ENCODE results near the gene LYPD6. TPM values are rescaled to one million over a fixed set of nuclear protein-coding genes. Genes with fewer than 3 reads are reported as not detected.

LYPD6 gene
- total and polyA plus RNA-seq, 4 donors: 0.15 to 0.42 (median 0.23) TPM

- no peak overlapping the region for H3K27ac ChIP-seq (ENCODE audit: low read depth in 1 of 2, low read length in 2 of 2)
- no peak for DNase-seq (ENCODE audit: low spot score)
- no peak overlapping the region for H3K9ac ChIP-seq (ENCODE audit: low read depth in 1 of 2, low read length in 2 of 2)
- WGBS: 75% methylated on average over 6 of the region's 6 CpGs
- no peak overlapping the region for H3K4me3 ChIP-seq (ENCODE audit: low read depth in 1 of 3, low read length in 3 of 3)
- H3K27me3 ChIP-seq (ENCODE audit: control insufficient read depth in 4 of 4, insufficient read depth in 4 of 4, low read length in 3 of 4): no peaks in the 10 kb centered on the region
- no peaks in the 10 kb centered on the region for H3K36me3 ChIP-seq (ENCODE audit: control insufficient read depth in 4 of 4, insufficient read depth in 3 of 4, low read depth in 1 of 4, low read length in 3 of 4)
- peaks cover 0 to 2% (median 0%) of the 10 kb centered on the region in 4 donors for H3K4me1 ChIP-seq (ENCODE audit: control insufficient read depth in 4 of 4, insufficient read depth in 4 of 4, low read length in 3 of 4)
- no peaks in the 10 kb centered on the region for H3K9me3 ChIP-seq (ENCODE audit: control insufficient read depth in 4 of 4, low read length in 3 of 4)
- TF ChIP-seq, protein P1, sequence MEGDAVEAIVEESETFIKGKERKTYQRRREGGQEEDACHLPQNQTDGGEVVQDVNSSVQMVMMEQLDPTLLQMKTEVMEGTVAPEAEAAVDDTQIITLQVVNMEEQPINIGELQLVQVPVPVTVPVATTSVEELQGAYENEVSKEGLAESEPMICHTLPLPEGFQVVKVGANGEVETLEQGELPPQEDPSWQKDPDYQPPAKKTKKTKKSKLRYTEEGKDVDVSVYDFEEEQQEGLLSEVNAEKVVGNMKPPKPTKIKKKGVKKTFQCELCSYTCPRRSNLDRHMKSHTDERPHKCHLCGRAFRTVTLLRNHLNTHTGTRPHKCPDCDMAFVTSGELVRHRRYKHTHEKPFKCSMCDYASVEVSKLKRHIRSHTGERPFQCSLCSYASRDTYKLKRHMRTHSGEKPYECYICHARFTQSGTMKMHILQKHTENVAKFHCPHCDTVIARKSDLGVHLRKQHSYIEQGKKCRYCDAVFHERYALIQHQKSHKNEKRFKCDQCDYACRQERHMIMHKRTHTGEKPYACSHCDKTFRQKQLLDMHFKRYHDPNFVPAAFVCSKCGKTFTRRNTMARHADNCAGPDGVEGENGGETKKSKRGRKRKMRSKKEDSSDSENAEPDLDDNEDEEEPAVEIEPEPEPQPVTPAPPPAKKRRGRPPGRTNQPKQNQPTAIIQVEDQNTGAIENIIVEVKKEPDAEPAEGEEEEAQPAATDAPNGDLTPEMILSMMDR (IDR thresholded peaks at IDR 0.05; ENCODE audit: low read depth, low read length, missing input control): no peak
- TF ChIP-seq NR2F2 (IDR thresholded peaks at IDR 0.05): no peak
- TF ChIP-seq GABPA (IDR thresholded peaks at IDR 0.05 in 1 of 2, conservative IDR thresholded peaks at IDR 0.05 in 1 of 2): no peak
- TF ChIP-seq, protein P2, sequence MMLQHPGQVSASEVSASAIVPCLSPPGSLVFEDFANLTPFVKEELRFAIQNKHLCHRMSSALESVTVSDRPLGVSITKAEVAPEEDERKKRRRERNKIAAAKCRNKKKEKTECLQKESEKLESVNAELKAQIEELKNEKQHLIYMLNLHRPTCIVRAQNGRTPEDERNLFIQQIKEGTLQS (IDR thresholded peaks at IDR 0.05): no peak
- no peak for TF ChIP-seq SP1 (IDR thresholded peaks at IDR 0.05)
- no peak for TF ChIP-seq HNF4G (IDR thresholded peaks at IDR 0.05)
- TF ChIP-seq YY1 (IDR thresholded peaks at IDR 0.05): no peak
- TF ChIP-seq FOXA1 (IDR thresholded peaks at IDR 0.05): no peak
- no peak for TF ChIP-seq JUND (IDR thresholded peaks at IDR 0.05)
Observed at GRCh38 chr2:149430743-149431736, 100.7 kb downstream of the LYPD6 start.

DNA sequence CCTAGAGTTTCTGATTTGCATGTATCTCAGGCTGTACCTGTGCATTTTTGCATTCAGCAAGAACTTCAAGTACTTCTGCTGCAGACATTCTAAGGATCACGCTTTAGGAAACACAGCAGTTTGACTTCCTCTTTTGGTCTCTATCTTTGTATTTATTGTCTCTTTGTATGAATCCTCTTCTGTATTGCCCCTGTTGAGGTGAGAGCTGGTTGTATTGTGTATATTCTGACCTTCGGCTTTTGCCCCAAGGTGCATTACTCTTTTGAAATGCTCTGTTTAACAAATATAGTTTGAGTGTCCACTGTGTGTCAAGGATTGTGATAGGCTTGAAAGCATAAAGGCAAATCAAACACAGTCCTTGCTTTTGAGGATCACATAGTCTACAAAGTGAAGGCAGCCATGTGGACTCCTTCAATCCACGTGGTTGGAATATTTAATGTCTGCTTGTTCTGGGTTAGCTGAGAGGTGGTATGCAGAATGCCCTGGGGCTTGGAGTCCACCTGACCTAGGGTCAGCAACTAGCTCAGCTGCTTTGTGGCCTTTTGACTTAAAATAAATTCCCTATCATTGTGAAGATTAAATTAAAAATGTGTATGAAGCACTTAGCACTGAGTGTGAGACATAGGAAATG lies 108.1 kb downstream of the LYPD6 start:
- TF ChIP-seq RXRA (IDR thresholded peaks at IDR 0.05): peak; percentile 31 to 59
- no peak for TF ChIP-seq FOXA2 (IDR thresholded peaks at IDR 0.05)
- TF ChIP-seq HNF4A (conservative IDR thresholded peaks at IDR 0.05): peak; percentile 68 to 69
- Histone ChIP-seq H3K9ac (ENCODE audit: low read depth in 1 of 2, low read length in 2 of 2) (no peak overlapping the region), H3K4me1 (ENCODE audit: control insufficient read depth in 4 of 4, insufficient read depth in 4 of 4, low read length in 3 of 4) (peaks cover 0 to 7% (median 4%) of the 10 kb centered on the region in 4 donors), H3K36me3 (ENCODE audit: control insufficient read depth in 4 of 4, insufficient read depth in 3 of 4, low read depth in 1 of 4, low read length in 3 of 4) (no peaks in the 10 kb centered on the region), H3K27me3 (ENCODE audit: control insufficient read depth in 4 of 4, insufficient read depth in 4 of 4, low read length in 3 of 4) (no peaks in the 10 kb centered on the region), H3K4me3 (ENCODE audit: low read depth in 1 of 3, low read length in 3 of 3) (no peak overlapping the region), H3K9me3 (ENCODE audit: control insufficient read depth in 4 of 4, low read length in 3 of 4) (no peaks in the 10 kb centered on the region), H3K27ac (ENCODE audit: low read depth in 1 of 2, low read length in 2 of 2) (no peak overlapping the region)
- DNase-seq (ENCODE audit: low spot score): no peak
- WGBS: 52% methylated on average over 3 of the region's 3 CpGs

DNA sequence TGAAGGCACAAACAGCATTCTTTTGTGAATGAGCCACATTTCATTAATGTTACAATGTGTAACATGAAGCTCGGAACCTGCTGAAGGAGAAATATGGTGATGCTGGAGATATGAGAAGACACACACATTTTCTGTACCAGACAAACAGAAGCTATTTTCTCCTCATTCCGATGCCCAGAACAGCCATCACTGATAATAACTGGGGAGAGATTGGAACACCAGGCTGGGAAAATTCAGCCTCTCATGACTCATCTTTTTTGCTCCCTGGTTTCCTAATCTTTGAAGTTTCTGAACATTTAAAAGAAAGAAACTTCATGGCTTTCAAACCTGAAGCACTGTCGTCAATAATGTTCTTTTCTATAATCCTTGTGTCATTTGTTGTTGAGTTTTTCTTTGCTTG lies 110.9 kb downstream of the LYPD6 start:
- Histone ChIP-seq H3K9me3 (ENCODE audit: control insufficient read depth in 4 of 4, low read length in 3 of 4) (no peaks in the 10 kb centered on the region), H3K4me3 (ENCODE audit: low read depth in 1 of 3, low read length in 3 of 3) (no peak overlapping the region), H3K36me3 (ENCODE audit: control insufficient read depth in 4 of 4, insufficient read depth in 3 of 4, low read depth in 1 of 4, low read length in 3 of 4) (no peaks in the 10 kb centered on the region), H3K27ac (ENCODE audit: low read depth in 1 of 2, low read length in 2 of 2) (no peak overlapping the region), H3K4me1 (ENCODE audit: control insufficient read depth in 4 of 4, insufficient read depth in 4 of 4, low read length in 3 of 4) (peaks cover 0 to 7% (median 4%) of the 10 kb centered on the region in 4 donors), H3K9ac (ENCODE audit: low read depth in 1 of 2, low read length in 2 of 2) (no peak overlapping the region), H3K27me3 (ENCODE audit: control insufficient read depth in 4 of 4, insufficient read depth in 4 of 4, low read length in 3 of 4) (no peaks in the 10 kb centered on the region)
- 93% methylated on average over 3 of the region's 3 CpGs for WGBS
- DNase-seq (ENCODE audit: low spot score): no peak
- no peak for TF ChIP-seq YY1 (IDR thresholded peaks at IDR 0.05)
- no peak for TF ChIP-seq NR2F2 (IDR thresholded peaks at IDR 0.05)
- no peak for TF ChIP-seq GABPA (IDR thresholded peaks at IDR 0.05 in 1 of 2, conservative IDR thresholded peaks at IDR 0.05 in 1 of 2)
- TF ChIP-seq SP1 (IDR thresholded peaks at IDR 0.05): no peak
- no peak for TF ChIP-seq MAX (IDR thresholded peaks at IDR 0.05)
- no peak for TF ChIP-seq RAD21 (IDR thresholded peaks at IDR 0.05)
- TF ChIP-seq HNF4G (IDR thresholded peaks at IDR 0.05): no peak
- TF ChIP-seq, protein P1 (IDR thresholded peaks at IDR 0.05; ENCODE audit: low read depth, low read length, missing input control): no peak
- no peak for TF ChIP-seq REST (IDR thresholded peaks at IDR 0.05)
- no peak for TF ChIP-seq JUND (IDR thresholded peaks at IDR 0.05)
- TF ChIP-seq EGR1 (IDR thresholded peaks at IDR 0.05; ENCODE audit: low read depth in 2 of 2): no peak
- TF ChIP-seq RXRA (IDR thresholded peaks at IDR 0.05): no peak
- TF ChIP-seq, protein P2 (IDR thresholded peaks at IDR 0.05): no peak

Measured in liver (tissue), 9 donors.